HEK293 (cell line): Measurements from ENCODE around the gene HSPH1.
A peak's percentile ranks its signal among the peaks of the same experiment; 100 is the strongest.

Experiments
- CTCF ChIA-PET: fragments of 350-600 bp; formaldehyde crosslinking; extraction: SDS; loops from one replicate; lab custom pipeline; 2021; ENCODE audit warnings: antibody characterized with exemption; lab: Yijun Ruan, JAX
- POLR2A ChIA-PET: fragments of 300-600 bp; formaldehyde crosslinking; extraction: SDS; loops from one replicate; lab custom pipeline; 2020; ENCODE audit warnings: antibody characterized with exemption, inconsistent platforms; lab: Yijun Ruan, JAX
- H3K27ac ChIP-seq: fragments of 200-500 bp; sonication (Bioruptor generic); 2 replicates; pipeline ENCODE4 v1.5.1; 2014; ENCODE audit warnings: low read depth, low read length, control low read depth, inconsistent platforms; ENCODE audit errors: extremely low read depth
- H3K36me3 ChIP-seq, 2 experiments: fragments of 200-500 bp in 1 of 2; sonication (Bioruptor generic) in 1 of 2; 1 replicate in 1 of 2; 2 replicates in 1 of 2; pipeline ENCODE4 v1.5.1; 2014 to 2017; ENCODE audit warnings: inconsistent platforms in 2 of 2, low read length in 2 of 2; ENCODE audit not compliant: control insufficient read depth in 2 of 2, insufficient read depth in 1 of 2
- H3K4me1 ChIP-seq: fragments of 200-500 bp; sonication (Bioruptor generic); 2 replicates; pipeline ENCODE4 v1.5.1; 2014; ENCODE audit warnings: mild to moderate bottlenecking, low read length, inconsistent platforms; ENCODE audit not compliant: control insufficient read depth, insufficient read depth
- H3K4me3 ChIP-seq: 2 replicates; pipeline ENCODE4 v1.5.1; 2011; ENCODE audit warnings: low read depth, mild to moderate bottlenecking, control low read depth, low read length, moderate library complexity
- H3K9me3 ChIP-seq: fragments of 200-500 bp; sonication (Bioruptor generic); 2 replicates; pipeline ENCODE4 v1.5.1; 2014; ENCODE audit warnings: low read depth, low read length, inconsistent platforms; ENCODE audit not compliant: control insufficient read depth, insufficient read depth
- HIC1 ChIP-seq: fragments of 450-650 bp; formaldehyde crosslinking; IDR thresholded peaks from 2 replicates; pipeline ENCODE4 v1.5.1; 2016; ENCODE audit warnings: missing biosample characterization, missing genetic modification characterization
- HOXC10 ChIP-seq: sonication (generic); formaldehyde crosslinking; IDR thresholded peaks from 2 replicates; pipeline ENCODE4 v1.8.1; 2023; ENCODE audit warnings: mild to moderate bottlenecking, missing genetic modification reagents
- HOXD13 ChIP-seq: sonication (generic); formaldehyde crosslinking; IDR thresholded peaks from 2 replicates; pipeline ENCODE4 v1.8.0; 2022; ENCODE audit warnings: missing genetic modification reagents, borderline replicate concordance
- KLF1 ChIP-seq: fragments of 450-650 bp; formaldehyde crosslinking; IDR thresholded peaks from 2 replicates; pipeline ENCODE4 v1.5.1; 2016; ENCODE audit warnings: missing biosample characterization, missing genetic modification characterization
- PATZ1 ChIP-seq: fragments of 450-650 bp; formaldehyde crosslinking; IDR thresholded peaks from 2 replicates; pipeline ENCODE4 v1.5.1; 2016; ENCODE audit warnings: missing biosample characterization, missing genetic modification characterization
- PRDM1 ChIP-seq: fragments of 450-650 bp; formaldehyde crosslinking; IDR thresholded peaks from 2 replicates; pipeline ENCODE4; 2016; ENCODE audit warnings: missing biosample characterization, missing genetic modification characterization
- SCRT2 ChIP-seq: fragments of 450-650 bp; formaldehyde crosslinking; IDR thresholded peaks from 2 replicates; pipeline ENCODE4 v1.5.1; 2016; ENCODE audit warnings: missing biosample characterization, missing genetic modification characterization
- TRIM28 ChIP-seq: IDR thresholded peaks from 2 replicates; pipeline ENCODE4 v1.6.1; 2011; ENCODE audit warnings: low read length, control low read depth, borderline replicate concordance
- ZBTB6 ChIP-seq: fragments of 450-650 bp; formaldehyde crosslinking; IDR thresholded peaks from 2 replicates; pipeline ENCODE4 v1.5.1; 2017; ENCODE audit warnings: missing biosample characterization, missing genetic modification characterization
- ZNF133 ChIP-seq: fragments of 450-650 bp; formaldehyde crosslinking; IDR thresholded peaks from 2 replicates; pipeline ENCODE4 v1.5.1; 2016; ENCODE audit warnings: missing biosample characterization, missing genetic modification characterization
- ZNF175 ChIP-seq: fragments of 450-650 bp; formaldehyde crosslinking; IDR thresholded peaks from 2 replicates; pipeline ENCODE4 v1.5.1; 2016; ENCODE audit warnings: missing biosample characterization, missing genetic modification characterization
- ZNF23 ChIP-seq: fragments of 450-650 bp; formaldehyde crosslinking; IDR thresholded peaks from 2 replicates; pipeline ENCODE4 v1.5.1; 2016; ENCODE audit warnings: missing biosample characterization, missing genetic modification characterization, borderline replicate concordance
- ZNF248 ChIP-seq: fragments of 450-650 bp; formaldehyde crosslinking; IDR thresholded peaks from 2 replicates; pipeline ENCODE4 v1.5.1; 2017; ENCODE audit warnings: missing biosample characterization, missing genetic modification characterization
- ZNF398 ChIP-seq: fragments of 450-650 bp; formaldehyde crosslinking; IDR thresholded peaks from 2 replicates; pipeline ENCODE4 v1.5.1; 2017; ENCODE audit warnings: missing biosample characterization, missing genetic modification characterization
- ZNF558 ChIP-seq: fragments of 450-650 bp; formaldehyde crosslinking; IDR thresholded peaks from 2 replicates; pipeline ENCODE4 v1.5.1; 2016; ENCODE audit warnings: missing biosample characterization, missing genetic modification characterization
- ZNF639 ChIP-seq: fragments of 450-650 bp; formaldehyde crosslinking; IDR thresholded peaks from 2 replicates; pipeline ENCODE4 v1.5.1; 2016; ENCODE audit warnings: missing biosample characterization, missing genetic modification characterization
- ZNF777 ChIP-seq: fragments of 450-650 bp; formaldehyde crosslinking; IDR thresholded peaks from 2 replicates; pipeline ENCODE4 v1.5.1; 2017; ENCODE audit warnings: missing biosample characterization, missing genetic modification characterization, borderline replicate concordance
- ZSCAN5A ChIP-seq: fragments of 450-650 bp; formaldehyde crosslinking; IDR thresholded peaks from 2 replicates; pipeline ENCODE4 v1.5.1; 2016; ENCODE audit warnings: missing biosample characterization, missing genetic modification characterization

HSPH1 gene

GRCh38 chr13:31093145-31093885, 68.4 kb downstream of the HSPH1 start:
- Histone ChIP-seq H3K36me3 (no peaks in the 10 kb centered on the region), H3K27ac (no peak overlapping the region), H3K4me3 (no peak overlapping the region), H3K9me3 (no peaks in the 10 kb centered on the region)
- POLR2A ChIA-PET: no interaction called here
- TF ChIP-seq KLF1 (peak; percentile 37; the same call in 1 of the 2 replicates), ZNF23 (tag by site-specific recombination) (no peak)
- TF ChIP-seq, all 188 proteins: peak for 1
- no peaks in the 10 kb centered on the region for H3K4me1 ChIP-seq
- CTCF ChIA-PET: interaction anchor here (1.1 kb wide), 1 partner anchor 113 kb away, joined by 3 read pairs; no protein-coding TSS in a partner anchor

- ChIA-PET CTCF (no interaction called here), POLR2A (no interaction called here)
- Histone ChIP-seq H3K4me1 (no peaks in the 10 kb centered on the region), H3K27ac (no peak overlapping the region), H3K36me3 (no peaks in the 10 kb centered on the region), H3K9me3 (no peaks in the 10 kb centered on the region), H3K4me3 (no peak overlapping the region)
- TF ChIP-seq ZNF133 (tag by site-specific recombination) (no peak), ZNF558 (no peak), TRIM28 (no peak), HOXC10 (CRISPR knock-in tag) (no peak)
Observed at GRCh38 chr13:31092646-31093045, 69.1 kb downstream of the HSPH1 start.

- no peak for TF ChIP-seq ZNF777 (tag by site-specific recombination)
- no peak for TF ChIP-seq SCRT2 (tag by site-specific recombination)
- TF ChIP-seq ZNF175: no peak
- no peak for TF ChIP-seq ZNF248 (tag by site-specific recombination)
- TF ChIP-seq ZNF398: no peak
- TF ChIP-seq PRDM1 (tag by site-specific recombination): no peak
- no peak for TF ChIP-seq HOXD13 (CRISPR knock-in tag)
- TF ChIP-seq HIC1 (tag by site-specific recombination): no peak
- no peak for TF ChIP-seq ZSCAN5A (tag by site-specific recombination)
- TF ChIP-seq PATZ1: no peak
- TF ChIP-seq ZBTB6 (tag by site-specific recombination): no peak
- no peak for TF ChIP-seq ZNF639 (tag by site-specific recombination)
- TF ChIP-seq, all 188 proteins: peak for 0
- Histone ChIP-seq H3K9me3 (no peaks in the 10 kb centered on the region), H3K27ac (no peak overlapping the region), H3K4me3 (no peak overlapping the region), H3K36me3 (no peaks in the 10 kb centered on the region), H3K4me1 (no peaks in the 10 kb centered on the region)
- ChIA-PET CTCF (no interaction called here), POLR2A (no interaction called here)
Observed at GRCh38 chr13:31090961-31091624, 70.6 kb downstream of the HSPH1 start.
